B cell (primary cell): ENCODE data around the gene LCORL. TPM values are rescaled to one million over a fixed set of nuclear protein-coding genes. Genes with fewer than 3 reads are reported as not detected.
"Not testable (repeated sequence)": the region's sequence is repeated elsewhere in the genome, so short reads cannot be mapped to it uniquely, and the experiment has no call there.

Source experiments
- ATAC-seq: fragments of 200-7000 bp; cut with Tn5 transposase; one replicate; pipeline ENCODE4 v1.10.0; 2021; ENCODE audit warnings: low read depth, mild to moderate bottlenecking, moderate number of reproducible peaks, moderate library complexity
- CTCF ChIA-PET: fragments of 350-600 bp; sonication (Branson Sonifier 250); formaldehyde crosslinking; loops from one replicate; lab custom pipeline; 2021; ENCODE audit warnings: antibody characterized with exemption, inconsistent platforms; lab: Charles Lee
- POLR2A ChIA-PET: fragments of 350-600 bp; sonication (Branson Sonifier 250); formaldehyde crosslinking; loops from one replicate; lab custom pipeline; 2021; ENCODE audit warnings: antibody characterized with exemption; lab: Charles Lee
- DNase-seq: peaks from one replicate; pipeline ENCODE4 v3.0.0; 2013
- H2AFZ ChIP-seq: 2 replicates; pipeline ENCODE4 v1.6.1; 2012; ENCODE audit warnings: mild to moderate bottlenecking, low read depth, low read length; ENCODE audit not compliant: insufficient read depth, poor library complexity, severe bottlenecking
- H3K27ac ChIP-seq, 2 donors: 1 replicate in 1 of 2; 2 replicates in 1 of 2; pipeline ENCODE4 v1.5.1; 2012 to 2013; ENCODE audit warnings: low read length in 2 of 2, mild to moderate bottlenecking in 2 of 2, moderate library complexity in 1 of 2
- H3K27me3 ChIP-seq, 4 experiments: fragments of 200-600 bp in 1 of 4; sonication (generic) in 1 of 4; replicated peaks in 1 of 4; 1 replicate in 2 of 4; 2 replicates in 2 of 4; pipeline versions ENCODE4 v1.6.1 to v1.7.0; 2013 to 2016; ENCODE audit warnings: low read length in 3 of 4, mild to moderate bottlenecking in 2 of 4, mixed read lengths in 1 of 4, moderate library complexity in 1 of 4; ENCODE audit not compliant: insufficient read depth in 4 of 4, control insufficient read depth in 3 of 4; ENCODE audit errors: control extremely low read depth in 1 of 4
- H3K36me3 ChIP-seq, 2 experiments: replicated peaks in 1 of 2; 1 replicate in 1 of 2; 2 replicates in 1 of 2; pipeline versions ENCODE4 v1.6.1 to v1.7.1; 2013; ENCODE audit warnings: low read length in 1 of 2; ENCODE audit not compliant: insufficient read depth in 2 of 2, control insufficient read depth in 1 of 2; ENCODE audit errors: control extremely low read depth in 1 of 2, extremely low read depth in 1 of 2
- H3K4me1 ChIP-seq, 2 donors: fragments of 200-600 bp in 1 of 2; sonication (generic) in 1 of 2; 1 replicate in 1 of 2; 2 replicates in 1 of 2; pipeline versions ENCODE4 v1.5.1 to v1.6.1; 2013 to 2017; ENCODE audit warnings: low read length in 2 of 2; ENCODE audit not compliant: control insufficient read depth in 2 of 2, insufficient read depth in 2 of 2
- H3K4me2 ChIP-seq: replicated peaks from 2 replicates; pipeline ENCODE3; 2012; ENCODE audit warnings: mild to moderate bottlenecking, low read depth, low read length; ENCODE audit not compliant: poor library complexity, severe bottlenecking
- H3K4me3 ChIP-seq, 5 experiments: fragments of 200-600 bp in 1 of 5; sonication (generic) in 1 of 5; 1 replicate in 3 of 5; 2 replicates in 2 of 5; pipeline versions ENCODE4 v1.5.1 to v1.7.0; 2011 to 2016; ENCODE audit warnings: low read length in 4 of 5, mild to moderate bottlenecking in 4 of 5, low read depth in 2 of 5, control low read depth in 1 of 5, moderate library complexity in 1 of 5; ENCODE audit not compliant: insufficient read depth in 1 of 5; ENCODE audit errors: control extremely low read depth in 1 of 5, extremely low read depth in 1 of 5
- H3K79me2 ChIP-seq: fragments of 200-600 bp; sonication (generic); one replicate; pipeline ENCODE4 v1.6.0; 2016; ENCODE audit warnings: low read length; ENCODE audit not compliant: control insufficient read depth, insufficient read depth
- H3K9ac ChIP-seq: fragments of 200-600 bp; sonication (generic); 2 replicates; pipeline ENCODE4 v1.6.1; 2017; ENCODE audit warnings: mild to moderate bottlenecking, low read length, moderate library complexity
- H3K9me3 ChIP-seq, 3 donors: one replicate each; pipeline versions ENCODE4 v1.6.1 to v1.7.1; 2013; ENCODE audit warnings: low read length in 2 of 3; ENCODE audit not compliant: control insufficient read depth in 2 of 3, insufficient read depth in 1 of 3; ENCODE audit errors: control extremely low read depth in 1 of 3
- H4K20me1 ChIP-seq: 2 replicates; pipeline ENCODE4 v1.6.0; 2012; ENCODE audit warnings: mild to moderate bottlenecking, low read length; ENCODE audit not compliant: insufficient read depth, control insufficient read depth, poor library complexity, severe bottlenecking
- H3K27ac Mint-ChIP-seq: one replicate; pipeline ENCODE4 v1.8.0; 2021; ENCODE audit warnings: mixed read lengths
- H3K27me3 Mint-ChIP-seq: one replicate; pipeline ENCODE4 v1.8.0; 2021; ENCODE audit warnings: mixed read lengths
- H3K4me1 Mint-ChIP-seq: one replicate; pipeline ENCODE4 v1.8.0; 2021; ENCODE audit warnings: mixed read lengths
- H3K4me3 Mint-ChIP-seq: one replicate; pipeline ENCODE4 v1.8.0; 2021; ENCODE audit warnings: mixed read lengths
- H3K9me3 Mint-ChIP-seq: one replicate; pipeline ENCODE4 v1.8.0; 2022; ENCODE audit warnings: mixed read lengths; ENCODE audit not compliant: insufficient read depth
- CTCF ChIP-seq: fragments of 200-600 bp; IDR thresholded peaks from one replicate; pipeline ENCODE4 v1.8.0; 2022; ENCODE audit warnings: antibody characterized with exemption, mild to moderate bottlenecking
- EZH2 ChIP-seq: IDR thresholded peaks from 2 replicates; pipeline ENCODE4 v1.6.1; 2012; ENCODE audit warnings: borderline replicate concordance, low read depth, mild to moderate bottlenecking, moderate library complexity, low read length; ENCODE audit not compliant: insufficient read depth, poor library complexity, severe bottlenecking
- WGBS: methylation state at CpG from one replicate; pipeline ENCODE4 v1.1.5; 2013; ENCODE audit warnings: missing lambda C conversion rate; ENCODE audit not compliant: insufficient coverage; 5-methylcytosine and 5-hydroxymethylcytosine counted together
- intact Hi-C: fragments of 100-400 bp; cut with micrococcal nuclease; formaldehyde crosslinking; loops from one replicate; pipeline ENCODE4 v1.10.0; 2022
- polyA plus RNA-seq: library from polyadenylated mRNA; depleted of rRNA; stranded (reverse); fragments of >200 nt; gene quantifications from 2 replicates; pipeline ENCODE4 v1.2.3, GENCODE V29; 2012
- total RNA-seq, 2 donors: library from RNA; stranded (reverse); fragments of 120-200 nt in 1 of 2; gene quantifications; 1 replicate in 1 of 2; 2 replicates in 1 of 2; pipeline versions ENCODE4 v1.2.3 to v1.2.4, GENCODE V29; 2013 to 2022

The LCORL gene
- total and polyA plus RNA-seq, 2 donors (not counting 1 experiment from before 2014, with no cell fraction given): 1.2 to 31.3 TPM

GRCh38 chr4:18041114-18041513 is 19.6 kb upstream of the LCORL start:
- H3K4me3 Mint-ChIP-seq: no peak overlapping the region
- WGBS: 100% methylated on average over 1 of the region's 2 CpGs
- no peaks in the 10 kb centered on the region for H3K27me3 ChIP-seq
- TF ChIP-seq CTCF (no peak), EZH2 (no peak)
- H4K20me1 ChIP-seq: no peaks in the 10 kb centered on the region
- H3K9ac ChIP-seq: no peak overlapping the region
- no peak overlapping the region for H3K27ac ChIP-seq
- no peaks in the 10 kb centered on the region for H3K36me3 ChIP-seq
- H3K27ac Mint-ChIP-seq: no peak overlapping the region
- intact Hi-C loops: no loop called here
- no peak overlapping the region for H3K4me2 ChIP-seq
- H3K4me1 ChIP-seq: no peaks in the 10 kb centered on the region
- CTCF ChIA-PET: no interaction called here
- no peaks in the 10 kb centered on the region for H3K9me3 ChIP-seq
- DNase-seq (no peak), ATAC-seq (no peak)
- POLR2A ChIA-PET: no interaction called here
- no peak overlapping the region for H2AFZ ChIP-seq
- peaks cover 10% of the 10 kb centered on the region for H3K27me3 Mint-ChIP-seq
- H3K9me3 Mint-ChIP-seq: no peaks in the 10 kb centered on the region
- H3K4me1 Mint-ChIP-seq: no peaks in the 10 kb centered on the region
- no peaks in the 10 kb centered on the region for H3K79me2 ChIP-seq
- H3K4me3 ChIP-seq: no peak overlapping the region

GRCh38 chr4:18039113-18039512 is 17.6 kb upstream of the LCORL start:
- no peak overlapping the region for H3K4me3 Mint-ChIP-seq
- Histone ChIP-seq H3K4me1 (no peaks in the 10 kb centered on the region), H2AFZ (no peak overlapping the region), H3K36me3 (no peaks in the 10 kb centered on the region), H3K79me2 (no peaks in the 10 kb centered on the region), H3K4me3 (no peak overlapping the region), H3K4me2 (no peak overlapping the region), H3K9ac (no peak overlapping the region), H3K9me3 (peaks cover 0 to 2% (median 0%) of the 10 kb centered on the region in 3 donors), H3K27ac (no peak overlapping the region), H3K27me3 (peaks cover 0 to under 1% (median 0%) of the 10 kb centered on the region in 4 experiments), H4K20me1 (no peaks in the 10 kb centered on the region)
- intact Hi-C loops: no loop called here
- DNase-seq (no peak), ATAC-seq (no peak)
- ChIA-PET POLR2A (interaction anchor here (0.6 kb wide), 1 partner anchor 15 kb away, joined by 3 read pairs; no protein-coding TSS in a partner anchor), CTCF (no interaction called here)
- H3K27me3 Mint-ChIP-seq: peaks cover 15% of the 10 kb centered on the region
- H3K9me3 Mint-ChIP-seq: no peaks in the 10 kb centered on the region
- H3K27ac Mint-ChIP-seq: no peak overlapping the region
- TF ChIP-seq CTCF: no peak
- TF ChIP-seq EZH2: no peak
- no peaks in the 10 kb centered on the region for H3K4me1 Mint-ChIP-seq
- 100% methylated on average over 2 of the region's 2 CpGs for WGBS

- CTCF ChIA-PET: not testable (repeated sequence)
Observed at GRCh38 chr4:18036369-18036768, 14.8 kb upstream of the LCORL start.

More at GRCh38 chr4:18036369-18036768, 14.8 kb upstream of the LCORL start:
- H3K4me2 ChIP-seq, intact Hi-C loops, POLR2A ChIA-PET, H3K27ac Mint-ChIP-seq, H3K9me3 ChIP-seq, DNase-seq, H3K9ac ChIP-seq, H3K4me1 Mint-ChIP-seq, H3K9me3 Mint-ChIP-seq, H3K79me2 ChIP-seq, H3K4me3 Mint-ChIP-seq, H2AFZ ChIP-seq, H3K4me3 ChIP-seq, ATAC-seq, H3K4me1 ChIP-seq, H4K20me1 ChIP-seq, H3K36me3 ChIP-seq, H3K27ac ChIP-seq: not testable (repeated sequence)
- H3K27me3 ChIP-seq: peaks cover 0 to 14% (median 1%) of the 10 kb centered on the region in 4 experiments
- WGBS: 100% methylated on average over 3 of the region's 10 CpGs
- peaks cover 25% of the 10 kb centered on the region for H3K27me3 Mint-ChIP-seq
